ENCODE measurements around the gene KCNAB1. TPM values are rescaled to one million over a fixed set of nuclear protein-coding genes. Genes with fewer than 3 reads are reported as not detected.

Gene KCNAB1
- total RNA-seq, 1 donor from 2014 or later = not detected

- intact Hi-C loops (cut with micrococcal nuclease) = no loop called here
These were observed 280.4 kb downstream of the KCNAB1 start for GRCh38 chr3:156400735-156401134.

- intact Hi-C loops (cut with micrococcal nuclease) = no loop called here
These were observed 283.8 kb downstream of the KCNAB1 start for GRCh38 chr3:156404217-156404616.

- intact Hi-C loops (cut with micrococcal nuclease) = no loop called here
These were observed 286.0 kb downstream of the KCNAB1 start for GRCh38 chr3:156406393-156406792.

- intact Hi-C loops (cut with micrococcal nuclease) = no loop called here
These were observed 287.3 kb downstream of the KCNAB1 start for GRCh38 chr3:156407617-156408225.

GRCh38 chr3:156409694-156410093 is 289.3 kb downstream of the KCNAB1 start:
- intact Hi-C loops (cut with micrococcal nuclease) = no loop called here

- intact Hi-C loops (cut with micrococcal nuclease) = no loop called here
These were observed 292.2 kb downstream of the KCNAB1 start for GRCh38 chr3:156412600-156412999.

- intact Hi-C loops (cut with micrococcal nuclease) = no loop called here
These were observed 293.0 kb downstream of the KCNAB1 start for GRCh38 chr3:156413293-156413892.

GRCh38 chr3:156416846-156417558 is 296.6 kb downstream of the KCNAB1 start:
- intact Hi-C loops (cut with micrococcal nuclease) = no loop called here

GRCh38 chr3:156417559-156418132 is 297.3 kb downstream of the KCNAB1 start:
- intact Hi-C loops (cut with micrococcal nuclease) = no loop called here

GRCh38 chr3:156418428-156418827 is 298.1 kb downstream of the KCNAB1 start:
- intact Hi-C loops (cut with micrococcal nuclease) = no loop called here

- intact Hi-C loops (cut with micrococcal nuclease) = no loop called here
These were observed 301.2 kb downstream of the KCNAB1 start for GRCh38 chr3:156421534-156421933.

- intact Hi-C loops (cut with micrococcal nuclease) = no loop called here
These were observed 304.4 kb downstream of the KCNAB1 start for GRCh38 chr3:156424758-156425157.

GRCh38 chr3:156425651-156426050 is 305.3 kb downstream of the KCNAB1 start:
- intact Hi-C loops (cut with micrococcal nuclease) = no loop called here

- intact Hi-C loops (cut with micrococcal nuclease) = no loop called here
These were observed 308.7 kb downstream of the KCNAB1 start for GRCh38 chr3:156429125-156429524.

- intact Hi-C loops (cut with micrococcal nuclease) = no loop called here
These were observed 311.2 kb downstream of the KCNAB1 start for GRCh38 chr3:156431334-156432124.

GRCh38 chr3:156432563-156432962 is 312.2 kb downstream of the KCNAB1 start:
- intact Hi-C loops (cut with micrococcal nuclease) = no loop called here

GRCh38 chr3:156433138-156433537 is 312.8 kb downstream of the KCNAB1 start:
- intact Hi-C loops (cut with micrococcal nuclease) = no loop called here

GRCh38 chr3:156433910-156434309 is 313.5 kb downstream of the KCNAB1 start:
- intact Hi-C loops (cut with micrococcal nuclease) = no loop called here

GRCh38 chr3:156434921-156435320 is 314.5 kb downstream of the KCNAB1 start:
- intact Hi-C loops (cut with micrococcal nuclease) = no loop called here

GRCh38 chr3:156443079-156443478 is 322.7 kb downstream of the KCNAB1 start:
- intact Hi-C loops (cut with micrococcal nuclease) = no loop called here

Measured in T-helper 2 cell treated with Interferon-gamma antibody and Interleukin-4, amounts not matched to agents 100 ng/mL and 5 ng/mL, for 36 hours (primary cell).